DND-41 (cell line): ENCODE measurements around the gene MPST.

Experiments used
- CTCF ChIP-seq: IDR thresholded peaks from 2 replicates; pipeline ENCODE4 v1.5.1; 2012; ENCODE audit warnings: borderline replicate concordance, low read length, moderate library complexity, mild to moderate bottlenecking; ENCODE audit not compliant: poor library complexity, severe bottlenecking; ENCODE audit errors: extremely low read depth
- EZH2 ChIP-seq: IDR thresholded peaks from 3 replicates; pipeline ENCODE4 v1.6.1; 2012; ENCODE audit warnings: borderline replicate concordance, low read depth, mild to moderate bottlenecking, moderate library complexity, low read length, inconsistent platforms; ENCODE audit not compliant: severe bottlenecking

GRCh38 chr22:37012262-37012904, 7.2 kb upstream of the MPST start:
- no peak for TF ChIP-seq CTCF
- TF ChIP-seq EZH2, result no peak
